Measurements from ENCODE around the gene IL1R1.

- TF ChIP-seq CTCF (IDR thresholded peaks at IDR 0.05) (no peak), POLR2A (IDR thresholded peaks at IDR 0.05) (no peak)
These were observed 1.6 kb downstream of the IL1R1 start for GRCh38 chr2:102144128-102144527.

Data from prostate gland (tissue), 2 donors.